CD14-positive monocyte (primary cell): ENCODE measurements around the gene SPTLC2. TPM values are rescaled to one million over a fixed set of nuclear protein-coding genes. Genes with fewer than 3 reads are reported as not detected.

ENCODE experiments used
- DNase-seq, 3 donors: peaks; one replicate each; pipeline ENCODE4 v3.0.0-alpha.2; 2011 to 2022
- H2AFZ ChIP-seq: 2 replicates; pipeline ENCODE4 v1.6.0; 2012; ENCODE audit warnings: mild to moderate bottlenecking, low read depth, low read length, inconsistent platforms; ENCODE audit not compliant: insufficient read depth, poor library complexity, severe bottlenecking
- H3K27ac ChIP-seq, 2 donors: 1 replicate in 1 of 2; 2 replicates in 1 of 2; pipeline ENCODE4 v1.5.1; 2012 to 2013; ENCODE audit warnings: low read length in 2 of 2, control low read depth in 1 of 2, inconsistent platforms in 1 of 2, low read depth in 1 of 2, mild to moderate bottlenecking in 1 of 2
- H3K27me3 ChIP-seq, 2 donors: one replicate each; pipeline versions ENCODE4 v1.6.0 to v1.6.1; 2011 to 2013; ENCODE audit warnings: low read length in 2 of 2; ENCODE audit not compliant: control insufficient read depth in 2 of 2, insufficient read depth in 2 of 2
- H3K36me3 ChIP-seq, 2 donors: replicated peaks in 1 of 2; 1 replicate in 1 of 2; 2 replicates in 1 of 2; pipeline versions ENCODE4 v1.5.1 to v1.6.1; 2012 to 2013; ENCODE audit warnings: low read length in 2 of 2, control low read depth in 1 of 2, inconsistent platforms in 1 of 2, mild to moderate bottlenecking in 1 of 2; ENCODE audit not compliant: insufficient read depth in 2 of 2, control insufficient read depth in 1 of 2
- H3K4me1 ChIP-seq, 2 donors: 1 replicate in 1 of 2; 2 replicates in 1 of 2; pipeline versions ENCODE4 v1.5.1 to v1.6.1; 2012 to 2013; ENCODE audit warnings: low read length in 2 of 2, control low read depth in 1 of 2, inconsistent platforms in 1 of 2, mild to moderate bottlenecking in 1 of 2, moderate library complexity in 1 of 2; ENCODE audit not compliant: insufficient read depth in 2 of 2, control insufficient read depth in 1 of 2
- H3K4me2 ChIP-seq: replicated peaks from 2 replicates; pipeline ENCODE3; 2012; ENCODE audit warnings: low read length, moderate library complexity, mild to moderate bottlenecking; ENCODE audit not compliant: poor library complexity, severe bottlenecking; ENCODE audit errors: extremely low read depth
- H3K4me3 ChIP-seq, 3 experiments: fragments of 200-600 bp in 1 of 3; sonication (generic) in 1 of 3; replicated peaks in 1 of 3; 1 replicate in 2 of 3; 2 replicates in 1 of 3; pipeline ENCODE4 v1.5.1; 2011 to 2013; ENCODE audit warnings: low read length in 3 of 3, mild to moderate bottlenecking in 3 of 3, control low read depth in 2 of 3, low read depth in 2 of 3, inconsistent platforms in 1 of 3, moderate library complexity in 1 of 3
- H3K79me2 ChIP-seq: 2 replicates; pipeline ENCODE4 v1.6.0; 2012; ENCODE audit warnings: mild to moderate bottlenecking, control low read depth, inconsistent platforms, low read length, moderate library complexity; ENCODE audit not compliant: insufficient read depth
- H3K9ac ChIP-seq: 2 replicates; pipeline ENCODE4 v1.6.0; 2017; ENCODE audit warnings: low read length, mild to moderate bottlenecking; ENCODE audit not compliant: insufficient read depth, poor library complexity, severe bottlenecking
- H3K9me3 ChIP-seq, 2 donors: replicated peaks in 1 of 2; 1 replicate in 1 of 2; 2 replicates in 1 of 2; pipeline versions ENCODE4 v1.5.1 to v1.6.1; 2012 to 2013; ENCODE audit warnings: low read length in 2 of 2, control low read depth in 1 of 2; ENCODE audit not compliant: control insufficient read depth in 1 of 2, insufficient read depth in 1 of 2
- H4K20me1 ChIP-seq: 2 replicates; pipeline ENCODE4 v1.6.0; 2012; ENCODE audit warnings: mild to moderate bottlenecking, low read length, control low read depth, moderate library complexity; ENCODE audit not compliant: insufficient read depth
- H3K27ac Mint-ChIP-seq, 7 donors: one replicate each; pipeline ENCODE4 v1.8.0; 2020; ENCODE audit warnings: mild to moderate bottlenecking in 7 of 7, mixed read lengths in 7 of 7, moderate library complexity in 6 of 7, inconsistent platforms in 2 of 7
- H3K27me3 Mint-ChIP-seq, 3 donors: one replicate each; pipeline ENCODE4 v1.8.0; 2021 to 2022; ENCODE audit warnings: low read depth in 3 of 3, mild to moderate bottlenecking in 3 of 3, mixed read lengths in 3 of 3, moderate library complexity in 3 of 3, inconsistent platforms in 1 of 3
- H3K36me3 Mint-ChIP-seq, 2 donors: one replicate each; pipeline ENCODE4 v1.8.0; 2020; ENCODE audit warnings: mixed read lengths in 2 of 2, inconsistent platforms in 1 of 2, mild to moderate bottlenecking in 1 of 2
- H3K4me1 Mint-ChIP-seq: one replicate; pipeline ENCODE4 v1.8.0; 2020; ENCODE audit warnings: mild to moderate bottlenecking, mixed read lengths
- H3K4me3 Mint-ChIP-seq, 2 donors: one replicate each; pipeline ENCODE4 v1.8.0; 2020; ENCODE audit warnings: mild to moderate bottlenecking in 2 of 2, mixed read lengths in 2 of 2, moderate library complexity in 1 of 2
- H3K9me3 Mint-ChIP-seq, 7 donors: one replicate each; pipeline ENCODE4 v1.8.0; 2020 to 2022; ENCODE audit warnings: mixed read lengths in 7 of 7, mild to moderate bottlenecking in 6 of 7, moderate library complexity in 6 of 7, inconsistent platforms in 2 of 7
- CTCF ChIP-seq: fragments of 200-600 bp; IDR thresholded peaks from one replicate; pipeline ENCODE4 v1.8.0; 2022; ENCODE audit warnings: antibody characterized with exemption, mild to moderate bottlenecking
- WGBS: methylation state at CpG from one replicate; pipeline ENCODE4 v1.1.5; 2013; ENCODE audit warnings: missing lambda C conversion rate; ENCODE audit not compliant: insufficient coverage; 5-methylcytosine and 5-hydroxymethylcytosine counted together
- intact Hi-C, 2 donors: fragments of 100-400 bp; cut with micrococcal nuclease; formaldehyde crosslinking; loops; one replicate each; pipeline versions ENCODE4 v1.15.0 to v1.15.1; 2023
- polyA plus RNA-seq, 3 donors: library from polyadenylated mRNA; depleted of rRNA in 1 of 3; unstranded in 2 of 3; stranded (reverse) in 1 of 3; fragments of 300-500 nt in 2 of 3; fragments of >200 nt in 1 of 3; fragmentation: Illumina TruSeq in 2 of 3; gene quantifications; 1 replicate in 2 of 3; 2 replicates in 1 of 3; pipeline ENCODE4 v1.2.3, GENCODE V29; 2012 to 2021

Gene SPTLC2
- polyA plus RNA-seq, 3 donors: 38.1 to 81.9 (median 73.1) TPM

GRCh38 chr14:77610553-77610952 lies 5.9 kb downstream of the SPTLC2 start:
- peaks cover 100% of the 10 kb centered on the region for H3K79me2 ChIP-seq
- H2AFZ ChIP-seq: no peak overlapping the region
- H3K4me3 ChIP-seq: no peak overlapping the region
- peaks cover 97% of the 10 kb centered on the region for H4K20me1 ChIP-seq
- Mint-ChIP-seq H3K4me1 (peaks cover 78% of the 10 kb centered on the region), H3K27ac (peak overlapping the region in 1 of 7 donors; percentile 73), H3K36me3 (peaks cover 15 to 23% of the 10 kb centered on the region in 2 donors), H3K27me3 (peaks cover 0 to 2% (median 0%) of the 10 kb centered on the region in 3 donors), H3K9me3 (no peaks in the 10 kb centered on the region), H3K4me3 (no peak overlapping the region)
- peaks cover 0 to 9% of the 10 kb centered on the region in 2 donors for H3K36me3 ChIP-seq
- WGBS: no CpG with 5 or more reads among the region's 3 CpGs
- H3K27me3 ChIP-seq: no peaks in the 10 kb centered on the region
- intact Hi-C loops: loop anchor here (10.0 kb wide), 1 partner anchor 46 kb away; no protein-coding TSS in a partner anchor
- no peak overlapping the region for H3K27ac ChIP-seq
- H3K4me1 ChIP-seq: peaks cover 47 to 67% of the 10 kb centered on the region in 2 donors
- no peak overlapping the region for H3K4me2 ChIP-seq
- no peaks in the 10 kb centered on the region for H3K9me3 ChIP-seq
- H3K9ac ChIP-seq: no peak overlapping the region
- no peak for TF ChIP-seq CTCF
- DNase-seq: no peak

- no peak for TF ChIP-seq CTCF
- Mint-ChIP-seq H3K27me3 (peaks cover 0 to 2% (median 0%) of the 10 kb centered on the region in 3 donors), H3K27ac (peak overlapping the region in 3 of 7 donors; percentile 40 to 74 (median 61)), H3K4me1 (peaks cover 79% of the 10 kb centered on the region), H3K36me3 (peaks cover 12 to 23% of the 10 kb centered on the region in 2 donors), H3K4me3 (no peak overlapping the region), H3K9me3 (no peaks in the 10 kb centered on the region)
- 100% methylated on average over 2 of the region's 3 CpGs for WGBS
- peaks cover 98% of the 10 kb centered on the region for H4K20me1 ChIP-seq
- H3K9ac ChIP-seq: no peak overlapping the region
- peaks cover 0 to 9% of the 10 kb centered on the region in 2 donors for H3K36me3 ChIP-seq
- H3K4me2 ChIP-seq: no peak overlapping the region
- no peaks in the 10 kb centered on the region for H3K27me3 ChIP-seq
- peaks cover 100% of the 10 kb centered on the region for H3K79me2 ChIP-seq
- H3K4me3 ChIP-seq: no peak overlapping the region
- no peaks in the 10 kb centered on the region for H3K9me3 ChIP-seq
- H3K4me1 ChIP-seq: peaks cover 53 to 70% of the 10 kb centered on the region in 2 donors
- H2AFZ ChIP-seq: no peak overlapping the region
- DNase-seq: no peak
- intact Hi-C loops: loop anchor here (10.0 kb wide), 2 partner anchors 45 to 95 kb away; partner anchors contain the start of genes ALKBH1 (in 1 of the 2) and SLIRP (in 1 of the 2)
- no peak overlapping the region for H3K27ac ChIP-seq
Observed at GRCh38 chr14:77609922-77610321, 6.5 kb downstream of the SPTLC2 start.
